Stimulated activated CD8-positive, alpha-beta memory T cell treated with anti-CD3 and anti-CD28 coated beads, Interleukin-15, amount 100 ng/mL, for 48 hours (primary cell): ENCODE results near the gene MRPS30.
"Not testable (repeated sequence)": the region's sequence is repeated elsewhere in the genome, so short reads cannot be mapped to it uniquely, and the experiment has no call there.

ENCODE experiments used
- DNase-seq, 2 donors: peaks; one replicate each; pipeline ENCODE4 v3.0.0-alpha.2; 2020; ENCODE audit warnings: low read depth in 2 of 2

The MRPS30 gene

GRCh38 chr5:44814761-44815160 lies 6.0 kb downstream of the MRPS30 start:
- no peak for DNase-seq

- DNase-seq: no peak
These were observed 12.4 kb downstream of the MRPS30 start for GRCh38 chr5:44821164-44821563.

- not testable (repeated sequence) for DNase-seq
These were observed 15.9 kb downstream of the MRPS30 start for GRCh38 chr5:44824662-44825061.

- DNase-seq: no peak
These were observed 18.9 kb downstream of the MRPS30 start for GRCh38 chr5:44827681-44828080.

- no peak for DNase-seq
These were observed 20.0 kb downstream of the MRPS30 start for GRCh38 chr5:44828719-44829118.

GRCh38 chr5:44830951-44831350 lies 22.2 kb downstream of the MRPS30 start:
- no peak for DNase-seq

GRCh38 chr5:44833249-44833648 lies 24.5 kb downstream of the MRPS30 start:
- no peak for DNase-seq

GRCh38 chr5:44835693-44836092 lies 26.9 kb downstream of the MRPS30 start:
- DNase-seq: no peak

- DNase-seq: no peak
These were observed 30.4 kb downstream of the MRPS30 start for GRCh38 chr5:44839018-44839681.

- DNase-seq: no peak
These were observed 33.9 kb downstream of the MRPS30 start for GRCh38 chr5:44842496-44843282.

- DNase-seq: no peak
These were observed 36.0 kb downstream of the MRPS30 start for GRCh38 chr5:44844744-44845143.

GRCh38 chr5:44845777-44846176 lies 37.0 kb downstream of the MRPS30 start:
- no peak for DNase-seq

- DNase-seq: no peak
These were observed 38.6 kb downstream of the MRPS30 start for GRCh38 chr5:44847206-44847852.

GRCh38 chr5:44860267-44860666 lies 51.5 kb downstream of the MRPS30 start:
- no peak for DNase-seq

GRCh38 chr5:44862808-44863207 lies 54.1 kb downstream of the MRPS30 start:
- no peak for DNase-seq
